HS-5 (cell line): ENCODE results near the gene DTL.

ENCODE experiments used
- DNase-seq: peaks from one replicate; pipeline ENCODE4 v3.0.0-alpha.2; 2012; ENCODE audit warnings: low read depth

The DTL gene

DNA sequence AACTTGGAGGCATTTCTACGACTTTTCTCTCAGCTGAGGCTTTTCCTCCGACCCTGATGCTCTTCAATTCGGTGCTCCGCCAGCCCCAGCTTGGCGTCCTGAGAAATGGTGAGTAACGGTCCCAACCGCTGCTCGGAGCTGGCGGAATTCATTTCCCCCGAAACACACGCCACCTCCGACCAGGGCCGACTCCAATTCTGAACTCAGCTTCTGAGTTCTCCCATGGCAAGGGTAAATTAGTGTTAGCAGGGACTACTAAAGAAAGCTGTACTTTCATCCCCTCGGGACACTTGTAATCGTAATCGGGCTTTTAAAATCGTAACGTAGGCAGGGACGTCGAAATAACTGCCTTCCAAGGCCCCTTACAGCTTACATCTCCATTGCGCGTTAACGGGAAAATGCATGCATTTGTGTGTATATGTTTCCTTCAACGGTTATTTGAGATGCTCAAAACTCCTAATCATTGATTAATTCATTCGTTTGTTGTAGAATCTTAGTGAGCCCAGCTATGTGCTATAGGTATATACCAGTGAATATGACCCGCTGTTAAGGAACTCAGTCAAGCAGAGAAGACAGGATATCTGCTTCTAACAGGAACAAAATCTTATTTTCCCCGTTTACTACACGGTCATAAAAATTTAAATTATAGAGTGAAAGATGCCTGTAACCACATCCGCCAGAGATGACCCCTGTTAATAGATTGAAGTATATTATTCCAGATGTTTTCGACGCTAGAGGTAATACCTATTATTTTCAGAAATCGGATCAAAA is 472 bp downstream of the DTL start:
- DNase-seq, result peak; percentile 26

DNA sequence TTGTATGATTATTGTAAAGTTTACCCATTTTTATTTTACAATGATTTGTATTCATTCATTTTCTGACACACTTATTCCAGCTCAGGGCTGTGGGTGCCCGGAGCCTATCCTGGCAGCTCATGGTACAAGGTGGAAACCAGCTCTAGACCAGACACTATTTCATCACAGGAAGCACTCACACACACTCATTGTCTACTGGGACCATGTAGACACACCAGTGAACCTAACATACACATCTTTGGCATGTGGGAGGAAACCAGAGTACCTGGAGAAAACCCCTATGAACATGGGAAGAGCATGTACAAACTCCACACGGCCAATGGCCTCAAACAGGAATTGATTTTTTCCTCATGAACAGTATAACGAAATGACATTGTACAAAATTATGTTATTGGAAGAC is 2.4 kb downstream of the DTL start:
- DNase-seq, result no peak

DNA sequence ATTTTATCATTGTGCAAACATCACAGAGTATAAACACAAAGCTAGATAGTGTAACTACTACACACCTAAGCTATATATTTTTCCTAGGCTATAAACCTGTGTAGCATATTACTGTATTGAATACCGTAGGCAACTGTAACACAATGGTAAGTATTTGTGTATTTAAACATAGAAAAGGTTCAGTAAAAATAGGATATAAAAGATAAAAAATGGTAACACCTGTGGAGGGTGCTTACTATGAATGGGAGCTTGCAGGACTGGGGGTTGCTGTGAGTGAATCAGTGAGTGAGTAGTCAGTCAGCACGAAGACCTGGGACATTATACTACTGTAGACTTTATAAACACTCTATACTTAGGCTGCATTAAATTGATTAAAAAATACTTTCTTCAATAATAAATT is 4.1 kb downstream of the DTL start:
- no peak for DNase-seq

DNA sequence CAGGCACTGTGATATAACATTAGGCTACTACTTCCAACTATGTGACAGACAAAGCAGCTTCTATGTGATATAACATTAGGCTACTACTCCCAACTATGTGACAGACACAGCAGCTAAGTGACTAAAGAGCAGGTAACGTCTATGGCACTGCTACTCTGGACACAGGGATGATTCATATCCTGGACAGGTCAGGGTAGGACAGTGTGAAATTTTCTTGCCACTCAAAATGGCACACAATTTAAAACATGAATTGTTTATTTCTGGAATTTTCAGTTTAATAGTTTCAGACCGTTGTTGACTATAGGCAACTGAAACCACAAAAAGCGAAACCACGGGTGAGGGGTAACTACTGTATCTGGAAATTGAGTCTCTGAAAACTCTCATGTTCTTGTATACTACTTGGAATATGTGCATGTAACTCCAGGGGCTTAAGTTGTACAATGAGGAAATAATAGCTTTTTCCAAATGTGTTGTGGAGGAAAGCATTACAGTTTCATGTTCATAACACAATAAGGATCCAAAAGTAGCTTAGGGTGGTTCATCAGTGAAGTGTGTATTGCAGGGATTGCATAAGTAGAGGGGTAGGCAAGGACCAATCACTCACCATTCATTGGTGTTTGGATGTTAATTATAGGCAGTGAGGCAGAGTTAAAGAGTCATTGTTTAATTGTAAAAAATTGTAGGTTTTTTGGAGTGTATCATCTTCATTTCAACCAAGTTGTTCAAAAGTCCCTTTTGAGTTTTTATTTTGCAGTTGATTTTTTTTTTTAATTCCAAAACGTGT is 5.3 kb downstream of the DTL start:
- no peak for DNase-seq

DNA sequence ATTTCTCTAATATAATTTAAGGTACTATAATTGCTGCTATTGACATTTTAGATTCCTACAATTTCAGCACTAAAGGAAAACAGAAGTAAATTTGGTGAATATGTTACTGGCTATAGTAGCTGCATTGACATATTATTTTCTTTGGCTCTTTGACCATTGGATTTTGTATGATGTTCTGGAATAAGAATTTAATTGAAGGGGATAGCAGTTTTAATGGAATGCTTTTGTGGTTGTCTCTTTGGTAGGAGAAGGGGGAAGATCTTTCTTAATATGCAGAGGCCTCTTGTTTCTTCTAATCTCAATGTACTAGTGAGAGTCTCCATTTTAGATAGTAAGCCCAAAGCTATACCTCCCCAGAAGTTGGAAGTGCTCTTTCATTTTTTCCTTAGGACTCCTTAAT is 6.9 kb downstream of the DTL start:
- no peak for DNase-seq

DNA sequence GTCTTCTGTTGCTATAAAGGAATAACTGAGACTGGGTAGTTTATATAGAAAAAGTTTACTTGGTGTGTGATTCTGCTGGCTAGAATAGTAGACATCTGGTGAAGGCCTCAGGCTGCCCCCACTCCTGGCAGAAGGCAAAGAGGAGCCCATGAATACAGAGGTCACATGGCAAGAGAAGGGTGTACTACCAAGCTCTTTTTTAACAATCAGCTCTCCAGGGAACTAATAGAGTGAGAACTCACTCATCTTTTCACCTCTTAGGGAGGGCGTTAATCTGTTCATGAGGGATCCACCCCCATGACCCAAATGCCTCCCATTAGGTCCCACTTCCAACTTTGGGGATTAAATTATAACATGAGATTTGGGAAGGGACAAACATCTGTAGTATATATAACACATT is 9.3 kb downstream of the DTL start:
- DNase-seq, result no peak

DNA sequence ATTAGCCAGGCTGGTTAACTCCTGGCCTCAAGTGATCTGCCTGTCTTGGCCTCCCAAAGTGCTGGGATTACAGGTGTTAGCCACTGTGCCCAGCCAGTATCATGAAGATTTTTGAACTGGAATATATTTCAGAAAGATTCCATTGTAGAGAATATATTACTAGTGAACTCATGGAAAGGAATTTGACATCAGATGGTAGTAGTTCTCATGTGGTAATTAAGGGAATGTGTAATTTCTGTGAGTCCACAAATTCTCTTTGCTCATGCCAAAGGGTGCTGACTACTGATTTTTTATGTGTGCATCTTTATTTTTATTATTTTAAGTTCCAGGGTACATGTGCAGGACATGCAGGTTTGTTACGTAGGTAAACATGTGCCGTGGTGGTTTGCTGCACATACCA is 10.4 kb downstream of the DTL start:
- no peak for DNase-seq

DNA sequence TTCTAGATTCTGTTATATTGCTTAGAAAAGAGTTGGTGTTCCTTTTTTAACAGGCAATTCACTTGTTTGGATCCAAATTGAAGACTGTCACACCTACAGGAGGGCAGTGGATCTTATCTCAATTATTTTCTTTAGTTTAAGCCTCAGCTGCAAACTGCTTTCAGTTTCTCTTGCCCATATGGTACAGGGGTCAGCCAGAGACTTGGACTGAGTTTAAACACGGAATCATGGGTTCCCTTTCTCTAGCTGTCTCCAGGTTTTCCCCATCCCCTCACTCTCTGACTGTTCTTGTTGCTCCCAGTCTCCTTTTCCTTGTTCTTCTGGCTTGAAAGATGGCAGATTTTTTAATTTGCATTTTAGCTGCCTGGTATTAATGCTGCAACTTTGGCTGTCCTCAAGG is 18.4 kb downstream of the DTL start:
- DNase-seq, result no peak

DNA sequence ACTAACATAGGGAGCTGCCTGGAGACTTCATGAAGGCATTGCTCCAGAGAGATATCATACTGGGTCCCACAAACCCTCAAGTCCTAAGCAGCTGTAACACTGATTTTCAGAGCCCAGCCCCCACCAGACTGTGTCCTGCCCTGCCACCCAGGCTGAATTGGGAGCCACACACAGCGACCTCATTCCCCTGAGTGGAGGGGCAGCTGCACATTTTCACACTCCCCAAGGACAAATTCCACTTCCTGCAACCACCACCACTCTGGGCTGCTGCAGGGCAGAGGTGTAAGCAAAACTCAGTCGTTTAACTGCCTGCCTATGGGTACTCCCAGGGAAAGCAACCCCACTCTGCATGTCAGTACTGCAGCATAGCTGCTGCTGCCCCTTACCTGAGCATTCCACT is 19.8 kb downstream of the DTL start:
- no peak for DNase-seq

DNA sequence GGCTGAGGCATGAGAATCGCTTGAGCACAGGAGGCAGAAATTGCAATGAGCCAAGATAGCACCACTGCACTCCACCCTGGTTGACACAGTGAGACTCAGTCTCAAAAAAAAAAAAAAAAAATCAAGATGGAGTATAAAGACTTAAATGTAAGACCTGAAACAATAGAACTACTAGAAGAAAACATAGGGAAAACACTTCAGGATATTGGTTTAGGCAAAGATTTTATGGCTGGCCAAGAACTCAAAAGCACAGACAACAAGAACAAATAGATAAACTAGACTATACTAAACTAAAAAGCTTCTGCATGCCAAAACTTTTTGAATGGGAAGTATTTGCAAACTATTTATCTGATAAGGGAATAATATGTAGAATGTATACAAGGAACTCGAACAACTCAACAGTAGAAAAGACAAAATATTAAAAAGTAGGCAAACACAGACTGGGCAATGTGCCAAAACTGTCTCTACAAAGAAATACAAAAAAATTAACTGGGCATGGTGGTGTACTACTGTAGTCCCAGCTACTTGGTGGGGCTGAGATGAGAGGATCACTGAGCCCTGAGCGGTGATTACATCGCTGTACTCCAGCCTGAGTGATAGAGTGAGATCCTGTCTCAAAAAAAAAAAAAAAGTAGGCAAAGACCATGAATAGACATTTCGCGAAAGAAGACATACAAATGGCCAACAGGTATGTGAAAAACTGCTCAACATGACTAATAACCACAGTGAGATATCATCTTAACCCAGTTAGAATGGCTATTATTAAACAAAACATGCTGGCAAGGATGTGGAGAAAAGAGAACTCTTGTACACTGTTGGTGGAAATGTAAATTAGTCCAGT is 25.3 kb downstream of the DTL start:
- DNase-seq, result no peak

DNA sequence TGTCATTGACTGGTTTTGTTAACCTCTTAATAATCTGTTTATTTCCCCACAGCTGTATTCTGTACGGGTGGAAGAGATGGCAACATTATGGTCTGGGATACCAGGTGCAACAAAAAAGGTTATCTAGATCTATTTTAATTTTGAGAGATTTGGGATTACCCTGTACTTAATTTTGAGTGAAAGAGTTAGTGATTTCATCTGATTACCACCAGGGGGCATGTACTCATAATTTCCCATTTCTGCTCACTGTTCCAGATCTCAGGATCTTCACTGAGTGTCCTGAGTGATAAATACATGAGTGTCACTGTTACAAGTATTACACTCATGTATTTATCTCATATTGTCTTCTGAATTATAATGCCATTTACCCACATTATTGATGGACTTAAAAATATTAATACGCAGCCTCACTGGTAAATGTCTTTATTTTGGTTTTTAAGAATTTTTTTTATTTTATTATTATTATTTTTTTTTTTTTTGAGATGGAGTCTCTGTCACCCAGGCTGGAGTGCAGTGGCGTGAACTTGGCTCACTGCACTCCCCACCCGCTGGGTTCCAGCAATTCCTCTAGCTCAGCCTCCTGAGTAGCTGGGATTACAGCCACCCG is 27.4 kb downstream of the DTL start:
- peak; percentile 20 for DNase-seq

DNA sequence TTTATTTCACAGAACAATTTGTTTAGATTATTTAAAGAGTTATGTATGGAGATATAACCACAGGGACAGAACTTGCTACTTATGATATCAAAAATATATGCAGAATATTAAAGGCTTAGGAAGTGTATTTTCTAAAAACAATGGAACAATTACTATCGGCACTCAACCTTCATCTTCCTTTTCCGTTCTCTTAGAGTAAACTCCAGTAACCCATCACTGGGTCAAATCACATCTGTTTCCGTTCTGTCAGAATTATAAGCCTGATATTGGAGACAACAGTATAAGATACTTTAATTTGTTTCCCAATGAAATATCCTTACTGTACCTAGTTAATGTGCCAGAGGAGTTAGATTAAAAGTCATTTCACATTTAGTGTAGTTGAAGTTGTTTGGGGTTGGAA is 32.2 kb downstream of the DTL start:
- DNase-seq, result no peak

DNA sequence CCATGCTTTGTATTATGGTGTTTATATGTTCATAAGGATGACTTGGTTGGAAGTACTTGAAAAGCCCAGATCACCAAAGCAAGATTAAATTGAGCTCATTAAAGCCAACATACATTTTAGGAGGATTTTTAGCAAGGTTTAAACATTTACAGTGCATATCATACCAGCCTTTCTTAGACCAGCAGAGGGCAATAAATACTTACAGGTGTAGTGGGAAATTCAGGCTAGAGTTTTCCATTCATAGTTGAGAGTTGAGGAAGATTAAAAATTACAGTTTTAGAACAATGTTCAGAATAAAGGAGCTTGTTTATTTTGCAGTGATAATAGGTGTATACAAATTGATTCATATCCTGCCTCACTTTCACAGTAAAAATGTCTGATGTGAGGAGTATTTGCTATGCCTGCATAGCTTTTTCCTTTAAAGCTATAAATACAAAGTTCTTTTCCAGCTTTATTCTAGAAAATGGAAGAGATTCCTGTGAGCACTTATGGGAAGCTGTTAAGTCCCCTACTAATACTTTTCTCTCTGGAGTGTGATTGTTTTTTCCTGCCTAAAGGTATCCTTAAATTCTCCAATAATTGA is 35.3 kb downstream of the DTL start:
- DNase-seq, result no peak

DNA sequence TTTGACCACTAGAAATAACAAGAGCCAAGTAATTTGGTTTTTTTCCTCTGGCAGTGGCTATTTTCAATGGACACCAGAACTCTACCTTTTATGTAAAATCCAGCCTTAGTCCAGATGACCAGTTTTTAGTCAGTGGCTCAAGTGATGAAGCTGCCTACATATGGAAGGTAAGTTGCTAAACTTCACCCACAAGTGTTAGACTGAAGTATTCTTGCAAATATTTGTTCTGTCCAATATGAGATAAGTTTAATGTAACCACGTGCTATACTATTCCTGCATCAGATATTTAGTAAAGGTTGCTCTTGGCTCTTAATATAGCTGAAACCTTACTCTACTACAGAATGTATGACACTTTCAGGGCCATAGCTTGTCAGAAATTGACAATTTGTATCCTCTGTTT is 36.5 kb downstream of the DTL start:
- DNase-seq, result no peak

DNA sequence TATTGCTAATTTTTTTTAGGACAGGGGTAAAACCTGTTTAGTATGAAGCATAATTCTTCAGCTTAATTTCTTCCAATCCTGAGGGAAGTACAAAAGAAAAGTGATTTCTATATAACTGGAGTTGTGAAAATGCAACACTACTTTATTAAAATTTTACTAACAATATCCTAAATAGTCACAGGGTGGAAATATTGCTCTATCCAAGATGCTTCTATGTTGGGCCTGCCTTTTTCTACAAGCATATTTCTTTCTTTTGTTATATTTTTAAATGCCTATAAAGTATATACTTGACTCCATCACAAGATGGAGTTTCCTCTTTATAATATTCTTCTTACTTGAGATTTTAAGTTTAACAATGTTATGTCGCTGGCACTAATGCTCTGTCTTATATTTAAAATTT is 37.9 kb downstream of the DTL start:
- DNase-seq, result no peak

DNA sequence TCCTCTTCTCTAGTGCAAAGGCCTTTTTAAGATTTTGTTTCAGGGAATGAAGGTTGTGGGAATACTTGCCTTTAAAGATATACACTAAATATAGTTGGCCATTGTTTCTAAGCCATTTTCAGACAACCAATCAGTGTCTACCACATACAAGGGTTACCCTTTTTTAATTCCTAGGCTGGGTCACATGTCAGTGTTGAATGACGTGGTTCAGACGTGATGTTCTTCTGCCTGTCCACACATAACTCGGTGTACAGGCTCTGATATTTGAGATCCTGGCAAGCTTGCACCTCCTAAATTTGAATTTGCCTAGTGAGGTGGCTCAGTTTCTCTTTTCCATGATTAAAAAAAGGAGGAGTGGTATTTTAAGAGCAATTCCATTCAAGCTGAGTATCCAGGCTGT is 38.8 kb downstream of the DTL start:
- DNase-seq, result no peak

DNA sequence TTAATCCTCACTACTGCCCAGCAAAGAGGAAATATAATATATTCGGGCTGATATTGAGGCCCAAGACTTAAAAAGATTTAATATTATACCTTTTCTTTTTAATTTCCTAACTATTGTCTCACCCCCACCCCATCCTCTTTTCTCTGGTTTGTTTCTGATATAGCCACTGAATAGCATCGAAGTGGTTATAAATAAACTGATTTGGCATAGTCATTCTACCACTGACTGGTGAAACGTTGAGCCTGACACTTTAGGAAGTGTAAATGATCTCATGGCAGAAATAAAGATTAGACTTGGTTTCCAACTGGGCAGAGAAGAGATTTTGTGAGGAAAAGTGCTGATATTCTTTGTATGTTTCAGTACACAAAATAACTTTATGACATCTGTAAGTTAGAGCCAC is 39.3 kb downstream of the DTL start:
- DNase-seq, result no peak

DNA sequence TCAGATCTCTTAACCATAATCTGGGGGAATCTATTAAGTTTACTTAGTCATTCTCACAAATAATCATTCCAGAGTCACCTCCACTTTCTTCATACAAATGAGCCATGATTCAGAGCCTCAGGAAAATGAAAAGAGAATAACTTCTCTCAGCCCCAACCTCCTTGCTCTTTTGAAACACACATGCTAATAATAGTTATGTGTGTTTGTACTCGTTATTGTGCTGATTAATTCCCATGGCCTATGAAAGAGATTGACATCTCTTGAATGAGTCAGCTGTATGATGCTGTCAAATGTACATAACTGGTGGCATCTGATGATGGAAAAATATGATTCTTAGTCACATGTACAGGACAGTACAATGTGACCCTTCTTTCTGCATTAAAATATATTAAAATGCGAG is 41.5 kb downstream of the DTL start:
- no peak for DNase-seq

DNA sequence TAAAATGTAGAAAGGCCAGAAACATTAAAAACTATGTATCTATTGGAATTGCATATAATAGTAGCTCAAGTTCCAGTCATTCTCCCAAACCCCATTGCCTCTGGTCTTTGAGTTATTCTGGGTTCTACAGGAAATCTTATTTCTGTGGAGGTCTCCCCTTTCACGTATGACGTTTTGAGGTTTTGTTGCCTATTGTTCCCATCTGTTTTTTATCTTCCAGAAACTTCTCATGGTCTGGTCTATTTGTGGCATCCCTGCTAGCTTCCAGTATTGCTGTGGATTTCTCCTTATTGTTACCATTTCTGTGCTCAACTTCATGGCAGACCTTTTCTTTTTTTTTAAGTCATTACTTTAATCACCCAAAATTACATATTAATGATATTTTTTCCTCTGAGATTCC is 43.3 kb downstream of the DTL start:
- no peak for DNase-seq

DNA sequence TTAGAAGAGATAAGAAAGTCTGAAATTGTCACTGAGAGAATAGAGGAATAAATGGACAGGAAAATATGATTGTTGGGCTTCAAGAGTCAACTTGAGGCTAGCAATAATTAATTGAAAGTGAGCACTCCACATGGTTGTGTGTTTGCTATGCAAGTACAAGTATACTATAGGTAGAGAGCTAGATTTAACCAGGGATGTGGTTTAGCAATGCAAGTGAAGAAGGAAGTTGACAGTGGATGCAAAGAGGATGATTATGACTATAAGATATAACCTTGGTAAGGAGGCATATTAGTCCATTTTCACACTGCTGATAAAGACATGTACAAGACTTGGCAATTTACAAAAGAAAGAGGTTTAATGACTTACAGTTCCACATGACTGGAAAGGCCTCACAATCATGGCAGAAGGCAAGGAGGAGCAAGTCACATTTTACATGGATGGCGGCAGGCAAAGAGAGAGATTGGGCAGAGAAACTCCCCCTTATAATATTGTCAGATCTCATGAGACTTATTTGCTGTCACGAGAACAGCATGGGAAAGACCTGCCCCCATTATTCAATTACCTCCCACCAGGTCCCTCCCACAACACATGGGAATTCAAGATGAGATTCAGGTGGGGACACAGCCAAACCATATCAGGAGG is 47.3 kb downstream of the DTL start:
- DNase-seq, result no peak

DNA sequence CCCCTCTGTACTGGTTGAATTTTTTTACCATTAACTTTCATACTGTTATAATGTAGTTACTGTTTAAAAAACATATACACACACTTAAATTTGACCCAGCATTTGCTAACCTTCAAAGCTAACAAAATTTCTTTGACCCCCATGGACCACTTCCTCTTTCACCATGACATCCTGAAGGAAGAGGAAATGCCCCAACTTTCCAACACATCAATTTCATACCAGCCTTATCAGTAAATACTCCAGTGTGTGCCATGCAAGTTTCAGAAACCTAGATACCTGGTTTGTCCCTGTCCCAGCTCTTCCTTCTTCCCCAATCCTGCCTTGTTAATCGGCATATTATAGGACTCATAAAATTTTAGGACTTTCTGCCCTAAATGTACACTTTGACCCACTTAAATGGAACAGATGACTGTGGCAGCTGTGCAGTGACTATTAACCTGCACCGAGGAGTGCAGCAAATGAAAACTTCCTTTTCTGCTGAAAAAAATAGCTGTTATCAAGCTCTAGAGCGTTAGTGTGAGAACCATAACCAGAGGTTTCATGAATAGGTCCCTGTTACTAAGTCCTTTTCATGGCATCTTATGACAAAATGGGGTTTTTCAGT is 54.1 kb downstream of the DTL start:
- no peak for DNase-seq
